Measurements from ENCODE around the gene UFSP1. TPM values are rescaled to one million over a fixed set of nuclear protein-coding genes. Genes with fewer than 3 reads are reported as not detected.
"Not testable (repeated sequence)": the region's sequence is repeated elsewhere in the genome, so short reads cannot be mapped to it uniquely, and the experiment has no call there.

The UFSP1 gene
- total RNA-seq, 1 donor from 2014 or later: 0.53 TPM

- H3K36me3 ChIP-seq: no peaks in the 10 kb centered on the region
- TF ChIP-seq, protein P1, sequence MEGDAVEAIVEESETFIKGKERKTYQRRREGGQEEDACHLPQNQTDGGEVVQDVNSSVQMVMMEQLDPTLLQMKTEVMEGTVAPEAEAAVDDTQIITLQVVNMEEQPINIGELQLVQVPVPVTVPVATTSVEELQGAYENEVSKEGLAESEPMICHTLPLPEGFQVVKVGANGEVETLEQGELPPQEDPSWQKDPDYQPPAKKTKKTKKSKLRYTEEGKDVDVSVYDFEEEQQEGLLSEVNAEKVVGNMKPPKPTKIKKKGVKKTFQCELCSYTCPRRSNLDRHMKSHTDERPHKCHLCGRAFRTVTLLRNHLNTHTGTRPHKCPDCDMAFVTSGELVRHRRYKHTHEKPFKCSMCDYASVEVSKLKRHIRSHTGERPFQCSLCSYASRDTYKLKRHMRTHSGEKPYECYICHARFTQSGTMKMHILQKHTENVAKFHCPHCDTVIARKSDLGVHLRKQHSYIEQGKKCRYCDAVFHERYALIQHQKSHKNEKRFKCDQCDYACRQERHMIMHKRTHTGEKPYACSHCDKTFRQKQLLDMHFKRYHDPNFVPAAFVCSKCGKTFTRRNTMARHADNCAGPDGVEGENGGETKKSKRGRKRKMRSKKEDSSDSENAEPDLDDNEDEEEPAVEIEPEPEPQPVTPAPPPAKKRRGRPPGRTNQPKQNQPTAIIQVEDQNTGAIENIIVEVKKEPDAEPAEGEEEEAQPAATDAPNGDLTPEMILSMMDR (IDR thresholded peaks at IDR 0.05): no peak
Observed at GRCh38 chr7:100914879-100915447, 25.4 kb upstream of the UFSP1 start.

DNA sequence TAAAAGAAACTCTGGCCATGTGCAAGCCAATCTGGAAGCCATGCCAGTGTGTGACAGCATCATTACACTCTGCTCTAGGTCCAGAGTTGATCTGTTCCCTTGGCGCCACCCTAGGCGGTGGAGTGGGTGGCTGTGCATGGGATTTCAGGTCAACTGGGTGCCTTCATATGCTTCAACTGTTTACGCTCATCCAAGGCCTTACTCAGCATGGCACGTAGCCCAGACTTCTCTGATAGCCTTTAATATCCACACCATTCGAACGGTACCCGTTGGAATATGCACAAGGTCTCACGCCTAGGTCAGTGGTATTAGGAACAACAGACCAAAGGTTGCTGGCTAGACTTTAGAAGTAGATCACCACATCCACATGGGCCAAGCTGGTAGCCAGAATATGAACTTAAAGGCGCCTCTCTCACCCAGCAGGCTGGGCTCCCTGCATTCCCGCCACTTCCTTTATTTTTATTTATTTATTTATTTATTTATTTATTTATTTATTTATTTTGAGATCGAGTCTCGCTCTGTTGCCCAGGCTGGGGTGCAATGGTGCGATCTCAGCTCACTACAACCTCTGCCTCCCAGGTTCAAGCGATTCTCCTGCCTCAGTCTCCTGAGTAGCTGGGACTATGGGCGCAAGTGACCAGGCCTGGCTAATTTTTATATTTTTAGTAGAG is 24.8 kb upstream of the UFSP1 start:
- DNase-seq (ENCODE audit: low spot score in 2 of 2): no peak
- no peaks in the 10 kb centered on the region for H3K27me3 ChIP-seq
- H3K4me3 ChIP-seq: no peak overlapping the region
- no peaks in the 10 kb centered on the region for H3K4me1 ChIP-seq
- H3K36me3 ChIP-seq: no peaks in the 10 kb centered on the region
- intact Hi-C loops (cut with DNase I): no loop called here
- H3K27ac ChIP-seq: no peak overlapping the region
- TF ChIP-seq, protein P1 (IDR thresholded peaks at IDR 0.05): no peak
- H3K9me3 ChIP-seq: no peaks in the 10 kb centered on the region

More at GRCh38 chr7:100914879-100915447, 25.4 kb upstream of the UFSP1 start:
- no peaks in the 10 kb centered on the region for H3K27me3 ChIP-seq
- intact Hi-C loops (cut with DNase I): no loop called here
- no peak for DNase-seq (ENCODE audit: low spot score in 2 of 2)
- no peak overlapping the region for H3K4me3 ChIP-seq
- H3K27ac ChIP-seq: no peak overlapping the region
- no peaks in the 10 kb centered on the region for H3K4me1 ChIP-seq
- H3K9me3 ChIP-seq: no peaks in the 10 kb centered on the region

DNA sequence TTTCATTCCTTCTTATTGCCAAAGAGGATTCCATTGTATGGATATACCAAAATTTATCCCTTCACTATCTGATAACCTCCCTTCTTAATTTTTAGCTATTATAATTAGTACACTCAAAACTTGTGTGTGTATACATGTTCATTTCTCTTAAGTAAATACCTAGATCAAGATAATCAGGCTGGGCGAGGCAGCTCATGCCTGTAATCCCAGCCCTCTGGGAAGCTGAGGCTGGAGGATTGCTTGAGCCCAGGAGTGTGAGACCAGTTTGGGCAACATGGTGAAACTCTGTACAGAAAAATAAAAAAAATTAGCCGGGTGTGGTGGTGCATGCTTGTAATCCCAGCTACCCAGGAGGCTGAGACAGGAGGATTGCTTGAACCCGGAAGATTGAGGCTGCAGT is 22.0 kb upstream of the UFSP1 start:
- Histone ChIP-seq H3K36me3 (no peaks in the 10 kb centered on the region), H3K27ac (no peak overlapping the region), H3K9me3 (no peaks in the 10 kb centered on the region), H3K27me3 (no peaks in the 10 kb centered on the region), H3K4me1 (no peaks in the 10 kb centered on the region), H3K4me3 (no peak overlapping the region)
- TF ChIP-seq, protein P1 (IDR thresholded peaks at IDR 0.05): no peak
- DNase-seq (ENCODE audit: low spot score in 2 of 2): no peak
- intact Hi-C loops (cut with DNase I): no loop called here

DNA sequence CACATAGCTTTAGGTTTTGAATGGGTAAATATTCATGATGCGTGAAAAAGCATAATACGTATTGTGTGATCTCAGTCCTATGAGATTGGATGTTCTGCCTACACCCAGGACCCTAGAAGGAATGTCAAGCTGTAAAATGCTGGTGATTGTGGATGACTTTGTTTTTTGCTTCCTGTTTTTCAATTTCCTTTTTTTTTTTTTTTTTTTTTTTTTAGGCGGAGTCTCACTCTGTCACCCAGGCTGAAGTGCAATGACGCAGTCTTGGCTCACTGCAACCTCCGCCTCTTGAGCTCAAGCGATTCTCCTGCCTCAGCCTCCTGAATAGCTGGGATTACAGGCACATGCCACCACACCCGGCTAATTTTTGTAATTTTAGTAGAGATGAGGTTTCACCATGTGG is 20.9 kb upstream of the UFSP1 start:
- H3K36me3 ChIP-seq; H3K27ac ChIP-seq; H3K9me3 ChIP-seq; H3K4me1 ChIP-seq; H3K27me3 ChIP-seq; DNase-seq (ENCODE audit: low spot score in 2 of 2); H3K4me3 ChIP-seq; intact Hi-C loops (cut with DNase I): not testable (repeated sequence)

DNA sequence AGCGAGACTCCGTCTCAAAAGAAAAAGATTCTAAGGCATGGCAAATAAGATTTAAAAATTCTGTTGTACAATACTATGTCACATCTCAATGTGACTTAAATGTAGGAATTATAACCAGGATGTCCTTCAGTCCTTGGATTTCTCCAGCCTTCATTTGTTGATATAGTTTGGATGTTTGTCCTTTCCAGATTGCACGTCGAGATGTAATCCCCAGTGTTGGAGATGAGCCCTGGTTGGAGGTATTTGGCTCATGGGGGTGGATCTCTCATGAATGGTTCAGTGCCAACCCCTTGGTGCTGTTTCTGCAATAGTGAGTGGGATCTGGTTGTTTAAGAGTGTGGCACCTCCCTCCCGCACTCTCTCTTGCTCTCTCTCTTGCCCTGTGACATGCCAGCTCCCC is 19.0 kb upstream of the UFSP1 start:
- Histone ChIP-seq H3K4me1 (no peaks in the 10 kb centered on the region), H3K36me3 (no peaks in the 10 kb centered on the region), H3K9me3 (no peaks in the 10 kb centered on the region), H3K4me3 (no peak overlapping the region), H3K27ac (no peak overlapping the region), H3K27me3 (no peaks in the 10 kb centered on the region)
- DNase-seq (ENCODE audit: low spot score in 2 of 2): no peak
- intact Hi-C loops (cut with DNase I): no loop called here
- TF ChIP-seq, protein P1 (IDR thresholded peaks at IDR 0.05): no peak

DNA sequence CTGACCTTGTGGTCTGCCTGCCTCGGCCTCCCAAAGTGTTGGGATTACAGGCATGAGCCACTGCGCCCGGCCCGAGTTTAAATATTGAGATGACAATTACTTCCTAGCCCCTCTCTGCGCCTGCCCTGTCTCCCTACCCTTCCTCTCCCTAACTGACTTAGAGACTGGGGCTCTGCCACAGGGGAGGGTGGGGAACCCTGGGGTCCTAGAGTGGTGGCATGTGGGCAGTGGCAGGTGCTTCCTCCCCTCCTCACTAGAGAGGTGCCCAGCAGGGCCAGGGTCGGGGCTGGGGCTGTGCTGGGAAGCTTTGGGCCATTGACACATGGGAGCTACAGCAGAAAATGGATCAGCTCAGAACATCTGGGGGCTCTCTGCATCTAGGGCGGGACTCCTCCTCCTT is 13.1 kb upstream of the UFSP1 start:
- H3K36me3 ChIP-seq: no peaks in the 10 kb centered on the region
- no peaks in the 10 kb centered on the region for H3K9me3 ChIP-seq
- no peaks in the 10 kb centered on the region for H3K4me1 ChIP-seq
- H3K27me3 ChIP-seq: no peaks in the 10 kb centered on the region
- H3K27ac ChIP-seq: no peak overlapping the region
- no peak overlapping the region for H3K4me3 ChIP-seq
- no peak for DNase-seq (ENCODE audit: low spot score in 2 of 2)
- TF ChIP-seq, protein P1 (IDR thresholded peaks at IDR 0.05): no peak
- intact Hi-C loops (cut with DNase I): no loop called here
